A673 (cell line): ENCODE data around the gene MYRF.

Experiments used
- EZH2 ChIP-seq: fragments of 200-600 bp; sonication (generic); IDR thresholded peaks from 2 replicates; pipeline ENCODE4 v1.6.1; 2017; ENCODE audit warnings: borderline replicate concordance, low read depth, mild to moderate bottlenecking, mixed read lengths, antibody characterized with exemption, low read length; ENCODE audit not compliant: poor library complexity, severe bottlenecking
- TF ChIP-seq, protein P1 (sequence below): fragments of 300-800, 200-600 bp; sonication (generic); conservative IDR thresholded peaks from 2 replicates; pipeline ENCODE4 v1.5.1; 2017; ENCODE audit warnings: low read depth, mild to moderate bottlenecking, antibody characterized with exemption, low read length, moderate library complexity, mixed read lengths

DNA sequence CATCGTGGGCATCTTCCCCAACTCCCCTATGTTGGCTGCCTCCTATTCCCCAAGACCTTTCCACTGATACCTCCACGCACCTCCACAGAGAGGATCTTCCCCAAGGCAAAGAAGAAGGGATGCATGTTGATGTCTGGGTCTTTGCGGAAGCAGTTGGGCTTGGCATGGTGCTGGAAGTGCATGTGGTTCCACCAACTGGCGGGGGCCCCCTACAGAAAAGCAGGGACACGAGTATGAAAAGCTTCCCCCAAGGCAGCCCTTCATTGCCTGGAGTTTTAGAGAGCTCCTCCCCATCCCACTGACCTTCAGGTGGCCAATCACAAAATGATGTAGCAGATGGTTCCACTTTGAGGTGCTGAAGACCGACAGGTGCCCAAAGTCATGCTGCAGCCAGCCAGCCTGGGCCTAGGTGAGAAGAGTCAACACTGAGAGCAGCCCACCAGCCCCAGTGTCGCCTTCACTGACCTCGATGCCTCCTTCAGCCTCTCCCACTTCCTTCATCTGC is 58.3 kb downstream of the MYRF start:
- TF ChIP-seq, protein P1, sequence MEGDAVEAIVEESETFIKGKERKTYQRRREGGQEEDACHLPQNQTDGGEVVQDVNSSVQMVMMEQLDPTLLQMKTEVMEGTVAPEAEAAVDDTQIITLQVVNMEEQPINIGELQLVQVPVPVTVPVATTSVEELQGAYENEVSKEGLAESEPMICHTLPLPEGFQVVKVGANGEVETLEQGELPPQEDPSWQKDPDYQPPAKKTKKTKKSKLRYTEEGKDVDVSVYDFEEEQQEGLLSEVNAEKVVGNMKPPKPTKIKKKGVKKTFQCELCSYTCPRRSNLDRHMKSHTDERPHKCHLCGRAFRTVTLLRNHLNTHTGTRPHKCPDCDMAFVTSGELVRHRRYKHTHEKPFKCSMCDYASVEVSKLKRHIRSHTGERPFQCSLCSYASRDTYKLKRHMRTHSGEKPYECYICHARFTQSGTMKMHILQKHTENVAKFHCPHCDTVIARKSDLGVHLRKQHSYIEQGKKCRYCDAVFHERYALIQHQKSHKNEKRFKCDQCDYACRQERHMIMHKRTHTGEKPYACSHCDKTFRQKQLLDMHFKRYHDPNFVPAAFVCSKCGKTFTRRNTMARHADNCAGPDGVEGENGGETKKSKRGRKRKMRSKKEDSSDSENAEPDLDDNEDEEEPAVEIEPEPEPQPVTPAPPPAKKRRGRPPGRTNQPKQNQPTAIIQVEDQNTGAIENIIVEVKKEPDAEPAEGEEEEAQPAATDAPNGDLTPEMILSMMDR = no peak
- no peak for TF ChIP-seq EZH2
